Dendritic cell treated with granulocyte-macrophage colony-stimulating factor and Interleukin-4, amounts not matched to agents 40 ng/mL and 50 ng/mL, for 4 days (primary cell): ENCODE results near the gene ZNF480.
"Not testable (repeated sequence)": the region's sequence is repeated elsewhere in the genome, so short reads cannot be mapped to it uniquely, and the experiment has no call there.

Experiments
- H3K27ac Mint-ChIP-seq: one replicate; pipeline ENCODE4 v1.8.0; 2022; ENCODE audit warnings: mild to moderate bottlenecking, mixed read lengths
- H3K27me3 Mint-ChIP-seq: one replicate; pipeline ENCODE4 v1.8.0; 2022; ENCODE audit warnings: mild to moderate bottlenecking, mixed read lengths
- H3K36me3 Mint-ChIP-seq: one replicate; pipeline ENCODE4 v1.8.0; 2022; ENCODE audit warnings: low read depth, mixed read lengths
- H3K4me1 Mint-ChIP-seq: one replicate; pipeline ENCODE4 v1.8.0; 2022; ENCODE audit warnings: low read depth, mixed read lengths
- H3K4me3 Mint-ChIP-seq: one replicate; pipeline ENCODE4 v1.8.0; 2022; ENCODE audit warnings: mild to moderate bottlenecking, moderate library complexity, mixed read lengths
- H3K9me3 Mint-ChIP-seq: one replicate; pipeline ENCODE4 v1.8.0; 2022; ENCODE audit warnings: mixed read lengths
- intact Hi-C: fragments of 100-400 bp; cut with micrococcal nuclease; formaldehyde crosslinking; loops from one replicate; pipeline ENCODE4 v1.15.0; 2022

The ZNF480 gene

GRCh38 chr19:52296773-52297600 is at the start of gene ZNF480:
TSS of gene ZNF480 (plus strand) at chr19:52297169. CDS start at chr19:52300413, 3,244 bp downstream.
- Mint-ChIP-seq H3K4me1 (peaks cover 18% of the 10 kb centered on the region), H3K27me3 (no peaks in the 10 kb centered on the region), H3K4me3 (peak within 1 kb of the TSS; percentile 86), H3K27ac (peak within 1 kb of the TSS; percentile 91), H3K9me3 (peaks cover 69% of the 10 kb centered on the region), H3K36me3 (peaks cover 66% of the 10 kb centered on the region)
- intact Hi-C loops, result loop anchor here (2.0 kb wide), 1 partner anchor 28 kb away; the partner anchor contains the start of gene ZNF766

GRCh38 chr19:52248241-52248640 is 48.7 kb upstream of the ZNF480 start:
- intact Hi-C loops, result loop anchor here (1.0 kb wide), 1 partner anchor 500 kb away; no protein-coding TSS in a partner anchor
- Mint-ChIP-seq H3K4me3 (no peak overlapping the region), H3K27ac (no peak overlapping the region)

GRCh38 chr19:52258426-52258825 is 38.5 kb upstream of the ZNF480 start:
- Mint-ChIP-seq H3K27ac (no peak overlapping the region), H3K27me3 (no peaks in the 10 kb centered on the region), H3K9me3 (peaks cover 51% of the 10 kb centered on the region), H3K4me3 (no peak overlapping the region), H3K36me3 (no peaks in the 10 kb centered on the region), H3K4me1 (no peaks in the 10 kb centered on the region)
- intact Hi-C loops, result no loop called here

More at GRCh38 chr19:52248241-52248640, 48.7 kb upstream of the ZNF480 start:
- no peaks in the 10 kb centered on the region for H3K4me1 Mint-ChIP-seq
- H3K9me3 Mint-ChIP-seq, result peaks cover 9% of the 10 kb centered on the region
- H3K36me3 Mint-ChIP-seq, result no peaks in the 10 kb centered on the region
- H3K27me3 Mint-ChIP-seq, result no peaks in the 10 kb centered on the region

- H3K27me3 Mint-ChIP-seq, H3K27ac Mint-ChIP-seq, H3K4me3 Mint-ChIP-seq, intact Hi-C loops, H3K4me1 Mint-ChIP-seq: not testable (repeated sequence)
- Mint-ChIP-seq H3K9me3 (peaks cover 25% of the 10 kb centered on the region), H3K36me3 (peaks cover 13% of the 10 kb centered on the region)
Observed at GRCh38 chr19:52265556-52265955, 31.4 kb upstream of the ZNF480 start.

- Mint-ChIP-seq H3K27ac (peak within 1 kb of the TSS; percentile 93), H3K27me3 (no peaks in the 10 kb centered on the region), H3K4me3 (peak within 1 kb of the TSS; percentile 95), H3K4me1 (peaks cover 13% of the 10 kb centered on the region), H3K9me3 (peaks cover 45% of the 10 kb centered on the region), H3K36me3 (peaks cover 53% of the 10 kb centered on the region)
- intact Hi-C loops, result loop anchor here (1.0 to 2.0 kb wide), 2 partner anchors 27 to 258 kb away; partner anchors contain the start of genes ZNF480 and ZNF808
Observed at GRCh38 chr19:52269338-52270261, 27.4 kb upstream of the ZNF480 start, which contains the start of gene ZNF766. TSS of gene ZNF766 (plus strand) at chr19:52269587. CDS start at chr19:52269614, 27 bp downstream.

GRCh38 chr19:52270266-52270885 is 26.6 kb upstream of the ZNF480 start:
- no peaks in the 10 kb centered on the region for H3K27me3 Mint-ChIP-seq
- H3K9me3 Mint-ChIP-seq, result peaks cover 47% of the 10 kb centered on the region
- peaks cover 13% of the 10 kb centered on the region for H3K4me1 Mint-ChIP-seq
- peak overlapping the region; percentile 95 for H3K4me3 Mint-ChIP-seq
- H3K36me3 Mint-ChIP-seq, result peaks cover 60% of the 10 kb centered on the region
- intact Hi-C loops, result no loop called here
- H3K27ac Mint-ChIP-seq, result peak overlapping the region; percentile 93

- H3K27ac Mint-ChIP-seq, result no peak overlapping the region
- H3K4me3 Mint-ChIP-seq, result no peak overlapping the region
- intact Hi-C loops, result no loop called here
- no peaks in the 10 kb centered on the region for H3K27me3 Mint-ChIP-seq
- H3K36me3 Mint-ChIP-seq, result peaks cover 87% of the 10 kb centered on the region
- H3K9me3 Mint-ChIP-seq, result peaks cover 66% of the 10 kb centered on the region
- peaks cover 13% of the 10 kb centered on the region for H3K4me1 Mint-ChIP-seq
Observed at GRCh38 chr19:52273301-52273700, 23.7 kb upstream of the ZNF480 start.

- no peak overlapping the region for H3K4me3 Mint-ChIP-seq
- H3K27ac Mint-ChIP-seq, result no peak overlapping the region
- H3K9me3 Mint-ChIP-seq, result peaks cover 75% of the 10 kb centered on the region
- H3K4me1 Mint-ChIP-seq, result peaks cover 13% of the 10 kb centered on the region
- no peaks in the 10 kb centered on the region for H3K27me3 Mint-ChIP-seq
- intact Hi-C loops, result no loop called here
- peaks cover 96% of the 10 kb centered on the region for H3K36me3 Mint-ChIP-seq
Observed at GRCh38 chr19:52274191-52274590, 22.8 kb upstream of the ZNF480 start.

- no peak overlapping the region for H3K27ac Mint-ChIP-seq
- H3K9me3 Mint-ChIP-seq, result peaks cover 81% of the 10 kb centered on the region
- H3K27me3 Mint-ChIP-seq, result no peaks in the 10 kb centered on the region
- H3K4me3 Mint-ChIP-seq, result no peak overlapping the region
- intact Hi-C loops, result no loop called here
- peaks cover 89% of the 10 kb centered on the region for H3K36me3 Mint-ChIP-seq
- H3K4me1 Mint-ChIP-seq, result peaks cover 4% of the 10 kb centered on the region
Observed at GRCh38 chr19:52275988-52276387, 21.0 kb upstream of the ZNF480 start.

- peaks cover 89% of the 10 kb centered on the region for H3K36me3 Mint-ChIP-seq
- H3K4me1 Mint-ChIP-seq, result peaks cover 4% of the 10 kb centered on the region
- peaks cover 85% of the 10 kb centered on the region for H3K9me3 Mint-ChIP-seq
- H3K27me3 Mint-ChIP-seq, result no peaks in the 10 kb centered on the region
- H3K4me3 Mint-ChIP-seq, result no peak overlapping the region
- intact Hi-C loops, result no loop called here
- H3K27ac Mint-ChIP-seq, result no peak overlapping the region
Observed at GRCh38 chr19:52277471-52277870, 19.5 kb upstream of the ZNF480 start.

GRCh38 chr19:52286256-52286655 is 10.7 kb upstream of the ZNF480 start:
- H3K36me3 Mint-ChIP-seq, result peaks cover 100% of the 10 kb centered on the region
- no peak overlapping the region for H3K27ac Mint-ChIP-seq
- intact Hi-C loops, result no loop called here
- no peak overlapping the region for H3K4me3 Mint-ChIP-seq
- H3K9me3 Mint-ChIP-seq, result peaks cover 94% of the 10 kb centered on the region
- no peaks in the 10 kb centered on the region for H3K27me3 Mint-ChIP-seq
- no peaks in the 10 kb centered on the region for H3K4me1 Mint-ChIP-seq

GRCh38 chr19:52291781-52292180 is 5.2 kb upstream of the ZNF480 start:
- no peaks in the 10 kb centered on the region for H3K27me3 Mint-ChIP-seq
- H3K36me3 Mint-ChIP-seq, result peaks cover 69% of the 10 kb centered on the region
- no peak overlapping the region for H3K4me3 Mint-ChIP-seq
- no peak overlapping the region for H3K27ac Mint-ChIP-seq
- H3K4me1 Mint-ChIP-seq, result no peaks in the 10 kb centered on the region
- intact Hi-C loops, result no loop called here
- peaks cover 75% of the 10 kb centered on the region for H3K9me3 Mint-ChIP-seq

- H3K36me3 Mint-ChIP-seq, result peaks cover 68% of the 10 kb centered on the region
- H3K9me3 Mint-ChIP-seq, result peaks cover 66% of the 10 kb centered on the region
- H3K4me1 Mint-ChIP-seq, intact Hi-C loops, H3K27me3 Mint-ChIP-seq, H3K4me3 Mint-ChIP-seq, H3K27ac Mint-ChIP-seq: not testable (repeated sequence)
Observed at GRCh38 chr19:52292946-52293345, 4.0 kb upstream of the ZNF480 start.
